Loucy (cell line): Measurements from ENCODE around the gene PSMA4.
A peak's percentile ranks its signal among the peaks of the same experiment; 100 is the strongest.

ENCODE experiments used
- H2AFZ ChIP-seq: fragments of 200-600 bp; sonication (generic); 2 replicates; pipeline ENCODE4 v1.6.0; 2016; ENCODE audit warnings: antibody characterized with exemption, mild to moderate bottlenecking, low read length, moderate library complexity
- H3F3A ChIP-seq: fragments of 200-600 bp; 2 replicates; pipeline ENCODE4 v1.6.0; 2016; ENCODE audit warnings: antibody characterized with exemption, low read depth, mild to moderate bottlenecking
- H3K27me3 ChIP-seq: fragments of 200-600 bp; sonication (generic); 2 replicates; pipeline ENCODE4 v1.6.1; 2014; ENCODE audit warnings: low read length, mild to moderate bottlenecking; ENCODE audit not compliant: insufficient read depth, poor library complexity, severe bottlenecking
- H3K36me3 ChIP-seq: fragments of 200-600 bp; sonication (generic); 2 replicates; pipeline ENCODE4 v1.6.1; 2016; ENCODE audit warnings: low read length; ENCODE audit not compliant: insufficient read depth
- H3K4me1 ChIP-seq: fragments of 200-600 bp; sonication (generic); 2 replicates; pipeline ENCODE4 v1.5.1; 2014; ENCODE audit warnings: low read length, mild to moderate bottlenecking; ENCODE audit not compliant: insufficient read depth, poor library complexity, severe bottlenecking
- H3K4me2 ChIP-seq: fragments of 200-600 bp; sonication (generic); 2 replicates; pipeline ENCODE4 v1.6.0; 2014; ENCODE audit warnings: antibody characterized with exemption, low read length, low read depth, mild to moderate bottlenecking; ENCODE audit not compliant: poor library complexity, severe bottlenecking
- H3K4me3 ChIP-seq: fragments of 200-600 bp; sonication (generic); 2 replicates; pipeline ENCODE4 v1.5.1; 2014; ENCODE audit warnings: low read length, mild to moderate bottlenecking, mixed read lengths; ENCODE audit not compliant: poor library complexity, severe bottlenecking
- H3K79me2 ChIP-seq: fragments of 200-600 bp; sonication (generic); 2 replicates; pipeline ENCODE4 v1.6.1; 2014; ENCODE audit warnings: low read length; ENCODE audit not compliant: insufficient read depth
- H3K9ac ChIP-seq: fragments of 200-600 bp; sonication (generic); 2 replicates; pipeline ENCODE4 v1.6.0; 2014; ENCODE audit warnings: mild to moderate bottlenecking, low read depth, low read length, moderate library complexity; ENCODE audit not compliant: poor library complexity, severe bottlenecking
- H3K9me2 ChIP-seq: fragments of 200-600 bp; sonication (generic); replicated peaks from 2 replicates; pipeline ENCODE4 v1.6.1; 2016; ENCODE audit warnings: low read depth, low read length, mixed read lengths
- H3K9me3 ChIP-seq: fragments of 200-600 bp; sonication (generic); 2 replicates; pipeline ENCODE4 v1.6.1; 2014; ENCODE audit warnings: mild to moderate bottlenecking, antibody characterized with exemption, low read length, low read depth; ENCODE audit not compliant: insufficient read depth
- H4K20me1 ChIP-seq: fragments of 200-600 bp; sonication (generic); 2 replicates; pipeline ENCODE4 v1.6.0; 2014; ENCODE audit warnings: antibody characterized with exemption, low read length, mild to moderate bottlenecking; ENCODE audit not compliant: insufficient read depth, poor library complexity, severe bottlenecking
- CTCF ChIP-seq: fragments of 200-600 bp; sonication (generic); conservative IDR thresholded peaks from 2 replicates; pipeline ENCODE4 v1.5.1; 2014; ENCODE audit warnings: mild to moderate bottlenecking, antibody characterized with exemption, low read length
- EZH2phosphoT487 ChIP-seq: fragments of 200-600 bp; IDR thresholded peaks from 2 replicates; pipeline ENCODE4 v1.6.1; 2018; ENCODE audit warnings: antibody characterized with exemption, mild to moderate bottlenecking, moderate library complexity, borderline replicate concordance

PSMA4 gene

GRCh38 chr15:78565097-78565950 is 25.1 kb downstream of the PSMA4 start, which contains the start of gene CHRNA5:
CHRNA5 (plus strand) TSS chr15:78565520; CDS start chr15:78565720, 200 bp downstream.
- H4K20me1 ChIP-seq, result peaks cover 3% of the 10 kb centered on the region
- no peaks in the 10 kb centered on the region for H3K36me3 ChIP-seq
- no peaks in the 10 kb centered on the region for H3K9me3 ChIP-seq
- no peaks in the 10 kb centered on the region for H3K9me2 ChIP-seq
- H3K79me2 ChIP-seq, result peaks cover 42% of the 10 kb centered on the region
- H3K9ac ChIP-seq, result peak within 1 kb of the TSS; percentile 79
- peak within 1 kb of the TSS; percentile 78 for H3K4me2 ChIP-seq
- peaks cover 6% of the 10 kb centered on the region; the same call in 1 of the 2 replicates for H3F3A ChIP-seq
- TF ChIP-seq EZH2phosphoT487 (no peak), CTCF (no peak)
- H3K4me3 ChIP-seq, result peak within 1 kb of the TSS; percentile 79
- H2AFZ ChIP-seq, result peak within 1 kb of the TSS; percentile 76
- H3K4me1 ChIP-seq, result peaks cover 36% of the 10 kb centered on the region
- H3K27me3 ChIP-seq, result no peaks in the 10 kb centered on the region

- Histone ChIP-seq H3K79me2 (peaks cover 50% of the 10 kb centered on the region), H3K4me3 (peak overlapping the region; percentile 79), H2AFZ (peak overlapping the region; percentile 76), H3K4me1 (peaks cover 39% of the 10 kb centered on the region), H4K20me1 (peaks cover 6% of the 10 kb centered on the region), H3K9ac (peak overlapping the region; percentile 79), H3K36me3 (no peaks in the 10 kb centered on the region), H3K9me2 (no peaks in the 10 kb centered on the region), H3K9me3 (no peaks in the 10 kb centered on the region), H3K4me2 (peak overlapping the region; percentile 78), H3F3A (0 out of 2 replicates have a peak, but pooled peaks cover 6% of the 10 kb centered on the region), H3K27me3 (no peaks in the 10 kb centered on the region)
- no peak for TF ChIP-seq EZH2phosphoT487
- peak; percentile 33 for TF ChIP-seq CTCF
These were observed 25.9 kb downstream of the PSMA4 start for GRCh38 chr15:78565951-78566774.

- peak overlapping the region; percentile 78 for H3K4me2 ChIP-seq
- H2AFZ ChIP-seq, result no peak overlapping the region
- peak overlapping the region; percentile 79 for H3K4me3 ChIP-seq
These were observed 27.3 kb downstream of the PSMA4 start for GRCh38 chr15:78567531-78567930.

More at GRCh38 chr15:78567531-78567930, 27.3 kb downstream of the PSMA4 start:
- Histone ChIP-seq H3K79me2 (peaks cover 59% of the 10 kb centered on the region), H3K9me2 (no peaks in the 10 kb centered on the region), H3K36me3 (no peaks in the 10 kb centered on the region), H3K9ac (peak overlapping the region; percentile 58), H3K27me3 (no peaks in the 10 kb centered on the region), H3F3A (peaks cover 6% of the 10 kb centered on the region; the same call in 1 of the 2 replicates), H4K20me1 (peaks cover 14% of the 10 kb centered on the region), H3K4me1 (peaks cover 49% of the 10 kb centered on the region), H3K9me3 (no peaks in the 10 kb centered on the region)
- no peak for TF ChIP-seq CTCF
- no peak for TF ChIP-seq EZH2phosphoT487
